Measurements from ENCODE around the gene ALPG.
"Not testable (repeated sequence)": the region's sequence is repeated elsewhere in the genome, so short reads cannot be mapped to it uniquely, and the experiment has no call there.

The ALPG gene

DNA sequence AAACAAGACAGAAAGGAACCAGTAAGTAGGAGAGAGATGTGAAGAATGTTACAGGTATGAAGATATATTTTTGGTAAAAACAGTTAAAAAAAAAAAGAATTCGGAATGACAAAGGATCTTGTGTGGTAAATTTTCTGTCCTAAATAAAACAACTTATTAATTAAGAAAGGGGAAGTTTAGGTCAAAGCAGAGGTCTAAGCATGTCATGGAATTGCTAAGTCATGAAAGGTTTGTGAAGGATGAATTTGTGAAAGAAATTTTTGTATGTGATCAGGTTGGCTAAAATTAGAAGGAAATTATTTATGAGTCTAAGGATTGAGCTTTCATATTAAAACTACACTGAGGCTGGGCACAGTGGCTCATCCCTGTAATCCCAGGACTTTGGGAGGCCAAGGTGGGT is 11.1 kb upstream of the ALPG start:
- DNase-seq (ENCODE audit: low read depth in 2 of 2, low spot score in 1 of 2): no peak

DNA sequence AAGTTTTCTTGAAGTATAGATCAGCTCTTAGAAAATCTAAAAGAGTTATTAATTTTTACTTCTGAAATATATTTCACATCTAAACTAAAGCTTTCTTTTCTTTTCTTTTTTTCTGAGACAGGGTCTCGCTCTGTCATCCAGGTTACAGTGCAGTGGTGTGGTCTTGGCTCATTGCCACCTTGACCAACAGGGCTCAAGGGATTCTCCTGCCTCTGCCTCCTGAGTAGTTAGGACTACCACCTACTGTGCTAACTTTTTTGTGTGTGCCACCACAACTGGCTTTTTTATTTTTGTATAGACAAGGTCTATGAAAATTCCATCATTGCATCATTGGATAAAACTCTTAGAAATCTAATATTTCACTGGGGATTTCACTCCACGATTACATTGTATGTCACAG is 10.0 kb upstream of the ALPG start:
- DNase-seq (ENCODE audit: low read depth in 2 of 2, low spot score in 1 of 2): no peak

DNA sequence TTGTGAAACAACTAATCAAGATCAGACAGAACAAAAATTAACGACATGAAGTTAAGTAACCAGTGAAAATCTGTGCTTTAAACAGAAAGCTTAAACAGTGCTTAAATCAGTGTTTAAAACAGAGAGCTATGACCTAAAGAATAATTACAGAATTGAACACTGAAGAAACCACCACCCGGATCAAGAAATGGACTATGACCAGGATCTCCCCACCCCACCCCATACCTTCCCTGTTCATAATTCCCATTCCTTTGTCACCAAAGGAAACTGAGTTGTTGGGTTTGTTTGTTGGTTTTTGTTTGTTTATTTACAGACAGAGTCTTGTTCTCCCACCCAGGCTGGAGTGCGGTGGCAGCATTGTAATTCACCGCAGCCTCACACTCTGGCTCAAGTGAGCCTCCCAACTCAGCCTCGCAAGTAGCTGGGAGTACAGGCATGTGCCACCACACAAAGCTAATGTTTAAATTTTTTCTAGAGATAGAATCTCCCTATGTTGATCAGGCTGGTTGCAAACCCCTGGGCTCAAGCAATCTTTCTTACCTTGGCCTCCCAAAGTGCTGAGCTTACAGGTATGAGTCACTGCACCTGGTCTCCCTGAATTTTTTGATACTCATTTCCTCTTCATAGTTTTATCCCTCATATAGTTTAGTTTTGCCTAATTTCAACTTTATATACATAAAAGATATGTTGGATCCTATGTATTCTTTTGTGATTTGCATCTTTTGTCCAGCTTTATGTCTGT is 8.2 kb upstream of the ALPG start:
- DNase-seq (ENCODE audit: low read depth in 2 of 2, low spot score in 1 of 2): no peak

DNA sequence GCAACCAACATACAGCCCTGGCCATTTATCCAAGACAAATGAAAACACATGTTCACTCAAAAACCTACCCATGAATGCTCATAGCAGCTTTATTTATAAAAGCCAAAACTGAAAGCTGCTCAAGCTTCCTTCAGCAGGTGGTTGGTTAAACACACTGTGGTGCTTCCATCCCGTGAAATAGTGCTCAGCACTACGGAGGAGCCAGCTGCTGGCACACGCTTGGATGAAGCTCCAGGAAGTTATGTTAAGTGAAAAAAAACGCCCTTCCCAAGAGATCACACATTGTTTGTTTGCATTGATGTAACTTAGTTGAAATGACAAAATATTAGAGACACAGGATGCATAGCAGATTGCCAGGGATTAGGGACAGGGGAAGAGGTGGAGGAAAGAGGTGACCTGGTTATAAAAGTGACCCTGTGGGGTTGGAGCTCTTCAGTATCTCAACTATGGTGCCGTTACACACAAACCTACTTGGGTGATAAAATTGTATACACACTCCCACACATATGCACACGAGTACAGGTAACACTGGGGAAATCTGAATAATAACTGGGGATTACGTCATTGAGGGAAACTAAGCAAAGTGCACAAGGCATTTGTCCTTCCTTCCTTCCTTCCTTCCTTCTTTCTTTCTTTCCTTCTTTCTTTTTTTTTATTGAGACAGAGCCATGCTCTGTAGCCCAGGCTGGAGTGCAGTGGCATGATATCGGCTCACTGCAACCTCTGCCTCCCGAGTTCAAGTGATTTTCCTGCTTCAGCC is 6.2 kb upstream of the ALPG start:
- DNase-seq (ENCODE audit: low read depth in 2 of 2, low spot score in 1 of 2): no peak

DNA sequence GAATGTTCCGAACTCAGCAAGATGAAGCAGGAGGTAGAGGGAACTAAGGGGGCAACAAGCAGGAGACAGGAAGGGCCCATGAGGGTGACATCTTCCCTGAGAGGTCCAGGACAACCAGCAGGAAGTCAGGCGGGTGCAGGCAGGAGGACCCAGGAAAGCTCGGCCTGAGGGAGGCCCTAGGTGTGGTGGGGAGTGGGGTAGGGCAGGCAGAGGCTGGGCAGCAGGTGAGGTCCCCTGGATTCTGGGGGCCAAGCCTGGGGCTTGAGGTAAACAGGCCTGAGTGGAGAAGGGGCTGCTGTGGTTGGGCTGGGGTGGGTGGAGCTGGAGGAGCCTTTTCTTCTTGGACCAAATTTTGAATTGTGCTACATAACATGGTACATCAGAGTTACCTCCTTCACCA is 4.1 kb upstream of the ALPG start:
- no peak for DNase-seq (ENCODE audit: low read depth in 2 of 2, low spot score in 1 of 2)

DNA sequence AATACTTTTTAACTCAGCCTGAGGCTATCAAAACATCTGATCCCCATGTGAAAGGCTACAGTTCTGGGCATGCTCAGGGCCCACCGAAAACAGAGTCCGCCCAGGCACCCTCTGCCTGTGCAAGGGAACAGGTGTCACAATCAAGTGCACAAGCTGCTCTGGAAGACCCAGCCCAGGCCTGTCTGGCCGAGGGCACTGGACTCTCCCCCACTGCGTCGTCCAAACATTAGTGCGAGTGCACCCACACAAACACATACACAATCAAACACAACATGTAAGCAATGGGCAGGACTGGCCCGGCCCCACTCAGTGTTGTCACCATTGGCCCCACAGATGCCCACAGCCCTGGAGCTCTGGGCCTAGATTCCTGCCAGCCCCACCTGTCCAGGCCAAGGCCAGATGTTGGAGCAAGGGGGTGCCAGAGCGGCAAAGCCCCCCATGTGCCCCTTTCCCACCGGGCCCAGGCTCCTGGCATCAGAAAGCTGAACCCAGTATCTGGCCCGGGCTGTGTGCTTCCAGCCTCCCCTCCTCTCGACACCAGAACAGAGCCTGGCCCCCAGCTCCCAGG is 617 bp upstream of the ALPG start:
- no peak for DNase-seq (ENCODE audit: low read depth in 2 of 2, low spot score in 1 of 2)

DNA sequence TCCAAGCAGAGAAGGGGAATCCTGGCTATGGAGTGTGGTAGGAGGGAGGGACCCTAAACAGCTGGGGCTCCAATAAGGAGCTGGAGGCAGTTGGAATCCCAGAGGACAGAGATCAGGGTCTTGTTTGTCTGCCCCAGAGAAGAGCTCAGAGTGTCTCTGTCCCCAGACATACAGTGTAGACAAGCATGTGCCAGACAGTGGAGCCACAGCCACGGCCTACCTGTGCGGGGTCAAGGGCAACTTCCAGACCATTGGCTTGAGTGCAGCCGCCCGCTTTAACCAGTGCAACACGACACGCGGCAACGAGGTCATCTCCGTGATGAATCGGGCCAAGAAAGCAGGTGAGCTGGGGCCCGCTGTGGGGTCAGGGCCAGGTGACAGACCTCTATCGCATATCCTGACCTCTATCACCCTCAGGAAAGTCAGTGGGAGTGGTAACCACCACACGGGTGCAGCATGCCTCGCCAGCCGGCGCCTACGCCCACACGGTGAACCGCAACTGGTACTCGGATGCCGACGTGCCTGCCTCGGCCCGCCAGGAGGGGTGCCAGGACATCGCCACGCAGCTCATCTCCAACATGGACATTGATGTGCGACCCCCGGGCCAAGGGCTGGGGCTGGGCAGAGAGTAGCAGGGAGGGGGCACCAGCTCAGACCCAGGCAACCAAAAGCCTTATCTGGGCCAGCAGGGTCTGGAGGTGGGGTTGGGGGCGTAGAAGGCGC is 945 bp downstream of the ALPG start:
- DNase-seq (ENCODE audit: low read depth in 2 of 2, low spot score in 1 of 2): not testable (repeated sequence)

DNA sequence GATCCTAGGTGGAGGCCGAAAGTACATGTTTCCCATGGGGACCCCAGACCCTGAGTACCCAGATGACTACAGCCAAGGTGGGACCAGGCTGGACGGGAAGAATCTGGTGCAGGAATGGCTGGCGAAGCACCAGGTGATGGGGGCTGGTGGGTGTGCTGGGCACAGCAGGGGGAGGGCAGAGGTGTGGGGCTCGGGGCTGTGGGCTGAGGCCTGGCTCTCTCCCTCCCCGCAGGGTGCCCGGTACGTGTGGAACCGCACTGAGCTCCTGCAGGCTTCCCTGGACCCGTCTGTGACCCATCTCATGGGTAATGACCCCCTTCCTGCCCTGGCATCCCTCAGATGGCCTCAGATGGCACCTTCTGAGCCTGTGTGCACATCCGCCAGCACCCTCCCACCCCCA is 1.6 kb downstream of the ALPG start:
- DNase-seq (ENCODE audit: low read depth in 2 of 2, low spot score in 1 of 2): not testable (repeated sequence)

DNA sequence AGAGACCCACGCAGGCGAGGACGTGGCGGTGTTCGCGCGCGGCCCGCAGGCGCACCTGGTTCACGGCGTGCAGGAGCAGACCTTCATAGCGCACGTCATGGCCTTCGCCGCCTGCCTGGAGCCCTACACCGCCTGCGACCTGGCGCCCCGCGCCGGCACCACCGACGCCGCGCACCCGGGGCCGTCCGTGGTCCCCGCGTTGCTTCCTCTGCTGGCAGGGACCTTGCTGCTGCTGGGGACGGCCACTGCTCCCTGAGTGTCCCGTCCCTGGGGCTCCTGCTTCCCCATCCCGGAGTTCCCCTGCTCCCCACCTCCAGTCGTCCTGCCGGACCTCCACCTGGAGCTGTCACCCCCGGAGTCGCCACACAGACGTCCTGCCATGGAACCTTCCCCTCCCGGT is 3.0 kb downstream of the ALPG start:
- not testable (repeated sequence) for DNase-seq (ENCODE audit: low read depth in 2 of 2, low spot score in 1 of 2)

DNA sequence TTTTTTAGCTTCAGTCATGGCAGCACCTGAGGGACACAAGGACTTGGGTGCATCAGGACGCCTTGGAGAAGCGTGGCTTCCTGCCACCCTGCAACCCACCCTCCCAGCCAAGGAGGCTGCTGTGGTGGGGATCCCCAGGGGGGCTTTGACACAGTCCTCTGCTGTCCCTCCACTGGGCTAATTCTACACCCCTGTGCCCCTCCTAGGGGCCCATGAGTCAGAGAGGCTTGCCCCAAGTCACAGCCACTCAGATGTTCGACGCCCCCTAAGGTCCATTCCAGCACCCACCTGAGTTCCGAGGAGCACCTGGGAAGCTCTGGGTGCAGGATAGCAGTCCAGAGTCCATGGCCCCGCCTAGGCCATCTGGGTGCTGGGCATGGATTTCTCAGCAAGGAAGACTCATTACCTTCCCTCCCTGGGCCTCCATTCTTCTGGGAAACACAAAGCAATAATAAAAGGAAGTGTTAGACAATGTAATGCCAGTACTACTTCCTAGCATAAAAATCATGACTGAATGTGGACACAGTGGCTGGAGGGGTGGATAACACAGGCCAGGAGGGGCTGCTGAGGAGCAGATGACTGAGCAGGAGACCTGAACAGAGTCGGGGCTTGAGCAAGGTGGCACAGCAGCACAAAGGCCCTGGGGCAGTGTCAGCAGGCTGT is 3.7 kb downstream of the ALPG start:
- no peak for DNase-seq (ENCODE audit: low read depth in 2 of 2, low spot score in 1 of 2)

DNA sequence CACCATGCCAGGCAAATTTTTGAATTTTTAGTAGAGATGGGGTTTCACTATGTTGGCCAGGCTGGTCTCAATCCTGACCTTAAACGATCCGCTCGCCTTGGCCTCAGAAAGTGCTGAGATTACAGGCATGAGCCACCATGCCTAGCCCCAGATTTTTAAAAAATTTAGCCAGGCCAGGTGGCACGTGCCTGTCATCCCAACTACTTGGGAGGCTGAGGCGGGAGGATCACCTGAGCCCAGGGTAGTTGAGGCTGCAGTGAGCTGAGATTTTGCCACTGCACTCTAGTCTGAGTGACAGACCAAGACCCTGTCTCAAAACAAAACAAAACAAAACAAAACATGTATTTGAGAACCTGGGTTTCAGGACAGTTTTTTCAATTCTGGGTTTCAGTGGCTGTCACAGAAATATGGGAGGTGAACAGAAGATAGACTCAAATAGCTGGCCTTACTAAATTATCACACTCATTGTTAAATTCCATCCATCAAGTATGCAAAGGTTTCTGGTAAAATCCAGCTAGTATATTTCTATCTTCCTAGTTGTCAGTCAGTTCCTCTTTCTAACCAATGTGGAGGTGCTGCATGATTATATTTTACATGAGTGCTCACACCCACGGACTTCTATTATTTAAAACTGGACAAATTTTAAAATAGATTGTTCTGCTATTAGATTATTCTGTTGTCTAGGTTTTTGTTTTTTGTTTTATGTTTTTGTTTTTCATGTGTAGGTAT is 5.4 kb downstream of the ALPG start:
- no peak for DNase-seq (ENCODE audit: low read depth in 2 of 2, low spot score in 1 of 2)

DNA sequence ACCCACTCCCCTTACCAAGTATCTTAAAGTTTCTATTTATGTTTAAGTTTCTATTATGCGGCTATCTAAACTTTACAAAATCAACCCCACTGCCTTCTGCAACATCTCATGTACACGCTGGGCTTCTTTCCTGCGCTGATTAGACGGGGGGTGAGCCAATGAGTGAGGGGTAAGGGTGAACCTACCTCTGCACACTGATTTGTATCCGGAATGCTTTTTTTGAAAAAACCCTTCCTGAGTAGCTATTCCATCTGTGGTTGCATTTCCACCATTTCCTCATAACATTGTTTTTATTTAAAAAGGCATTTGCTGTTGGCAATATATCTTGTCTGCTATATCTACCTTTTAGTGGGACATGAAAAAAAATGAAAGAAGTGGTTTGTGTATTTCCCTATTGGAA is 6.3 kb downstream of the ALPG start:
- DNase-seq (ENCODE audit: low read depth in 2 of 2, low spot score in 1 of 2): no peak

DNA sequence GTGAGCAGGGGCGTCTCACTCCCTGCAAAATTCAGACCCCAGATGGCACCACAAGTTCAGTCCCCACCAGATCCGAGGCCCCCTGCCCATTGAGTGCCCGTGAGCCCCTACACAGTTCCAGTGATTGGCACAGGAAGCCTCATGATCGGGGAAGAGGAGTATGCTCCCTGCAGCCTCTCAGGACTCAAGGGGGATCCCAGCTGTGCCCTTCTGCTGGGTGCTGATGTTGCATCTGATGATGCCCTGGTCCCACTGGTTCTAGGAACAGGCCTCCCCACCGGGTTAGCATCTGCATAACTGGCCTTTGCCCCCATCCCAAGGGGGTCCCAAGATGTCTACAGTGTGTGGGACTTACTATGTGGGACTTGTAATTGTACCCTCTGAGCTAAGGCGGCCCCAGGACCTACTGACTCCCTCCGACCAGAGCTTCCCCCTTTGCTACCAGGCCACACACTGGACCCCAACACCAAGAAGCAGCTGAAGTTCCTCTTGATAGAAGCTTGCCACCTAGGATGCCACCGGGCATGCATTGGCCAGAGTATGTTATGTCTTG is 8.6 kb downstream of the ALPG start:
- no peak for DNase-seq (ENCODE audit: low read depth in 2 of 2, low spot score in 1 of 2)

DNA sequence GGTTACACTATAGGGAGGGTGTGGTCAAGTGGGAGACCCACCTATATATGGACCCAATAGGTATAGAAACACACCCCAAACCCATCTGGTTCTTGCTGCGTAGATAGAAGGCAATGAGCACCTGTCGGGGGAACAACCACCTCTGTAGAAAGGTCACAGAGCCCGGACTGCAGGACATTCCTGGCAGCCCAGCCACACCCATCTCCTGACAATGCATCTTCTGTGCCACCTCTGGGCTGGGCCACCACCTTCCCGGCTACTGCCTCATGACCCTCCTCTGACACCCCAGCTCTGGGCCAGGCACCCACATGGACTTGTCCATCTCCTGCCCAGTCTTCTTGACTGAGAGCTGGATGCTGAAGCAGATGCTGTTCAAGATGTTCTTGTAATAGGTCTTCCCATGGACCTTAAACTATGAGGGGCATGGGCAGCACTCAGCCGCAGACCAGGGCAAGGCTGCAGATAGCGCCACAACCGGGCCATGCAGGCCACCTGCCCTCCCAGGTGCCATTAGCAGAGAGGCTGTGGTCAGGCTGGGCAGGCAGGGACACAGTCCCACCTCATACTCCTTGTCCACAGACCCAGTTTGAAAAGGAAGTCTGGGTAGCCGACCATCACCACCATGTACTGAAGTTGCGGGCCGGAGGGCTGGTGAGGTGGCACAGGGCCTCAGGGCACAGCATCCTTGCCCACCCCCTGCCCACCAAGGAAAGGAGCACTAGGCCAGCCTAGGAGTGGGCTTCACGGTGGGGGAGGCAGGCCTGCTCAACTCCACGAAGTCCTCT is 9.3 kb downstream of the ALPG start:
- DNase-seq (ENCODE audit: low read depth in 2 of 2, low spot score in 1 of 2): no peak

DNA sequence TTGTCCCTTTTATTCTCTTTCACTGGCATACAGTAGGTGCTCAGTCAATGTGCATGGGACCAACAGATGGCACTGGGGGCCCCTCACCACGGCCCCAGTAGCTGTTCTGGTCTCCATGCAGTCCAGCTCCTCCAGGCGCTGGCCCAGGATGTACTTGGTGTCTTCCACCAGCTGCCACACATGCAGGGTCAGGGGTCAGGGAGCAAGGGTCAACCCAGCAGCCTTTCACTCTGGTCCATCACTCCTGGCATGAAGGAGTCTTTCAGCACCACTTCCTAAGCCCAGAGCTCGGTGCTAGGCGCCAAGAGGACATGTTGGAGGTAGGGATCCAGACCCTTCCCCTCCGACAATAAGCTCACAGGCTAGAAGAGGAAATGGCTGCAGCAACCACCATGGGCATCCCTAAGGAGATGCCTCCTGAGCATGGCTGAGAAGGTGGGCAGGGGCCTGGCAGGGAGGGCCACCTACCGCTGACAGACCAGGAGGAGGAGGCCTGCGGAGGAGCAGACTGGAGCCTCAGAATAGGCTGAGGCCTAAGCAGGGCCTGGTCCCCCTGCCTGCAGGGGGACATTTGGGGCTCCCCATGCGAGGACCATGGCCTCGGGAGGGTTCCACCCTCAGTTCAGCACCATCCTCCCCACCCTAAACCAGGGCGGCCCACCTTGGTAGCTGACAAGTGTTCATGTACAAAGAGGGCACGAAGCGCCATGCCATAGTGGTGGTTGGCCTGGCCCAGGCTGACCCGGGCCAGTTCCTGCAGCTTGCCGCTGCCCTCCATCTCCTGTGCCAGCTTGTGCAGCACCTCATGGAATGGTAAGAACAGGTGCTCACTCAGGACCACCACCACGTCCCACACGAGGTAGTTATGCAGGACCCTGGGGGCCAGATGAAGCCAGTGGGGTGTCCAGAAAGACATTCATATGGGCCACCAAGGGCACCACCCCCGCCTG is 10.2 kb downstream of the ALPG start:
- no peak for DNase-seq (ENCODE audit: low read depth in 2 of 2, low spot score in 1 of 2)

DNA sequence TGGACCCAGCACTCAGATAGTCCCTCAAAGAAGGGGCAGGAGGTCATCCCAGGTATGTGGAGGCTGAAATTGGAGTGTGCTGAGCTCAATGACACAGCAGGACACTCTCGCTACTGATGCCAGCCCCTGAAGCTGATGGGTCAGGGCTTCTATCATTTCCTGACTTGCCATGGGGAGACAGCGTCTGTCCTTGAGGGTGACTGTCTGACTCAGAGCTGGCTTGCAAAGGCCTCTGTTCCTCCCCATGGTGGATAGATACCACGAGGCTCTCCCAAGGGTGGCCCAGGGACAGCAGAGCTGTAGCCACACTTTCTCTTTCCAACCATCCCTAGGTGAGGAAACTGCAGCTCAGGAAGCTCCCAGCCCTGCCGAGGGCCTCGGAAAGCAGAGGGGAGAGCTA is 10.8 kb downstream of the ALPG start:
- DNase-seq (ENCODE audit: low read depth in 2 of 2, low spot score in 1 of 2): no peak

DNA sequence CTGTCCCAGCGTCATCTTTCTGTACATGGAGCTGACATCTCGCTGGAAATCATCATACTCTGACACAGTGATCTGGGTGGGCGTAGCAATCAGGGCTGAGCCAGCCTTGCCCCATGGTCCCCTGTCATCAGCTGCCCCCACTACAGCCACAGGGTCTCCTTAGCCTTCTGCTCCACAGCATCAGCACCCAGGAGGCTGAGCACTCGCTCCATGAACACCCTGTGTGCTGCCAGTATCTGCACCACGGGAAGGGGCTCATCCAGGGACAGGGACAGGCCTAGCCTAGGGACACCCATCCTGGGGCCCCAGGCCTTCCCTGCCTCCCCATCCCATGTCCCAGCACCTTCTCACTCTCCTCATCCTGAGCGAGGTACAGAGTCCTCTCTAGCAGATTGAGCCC is 11.4 kb downstream of the ALPG start:
- no peak for DNase-seq (ENCODE audit: low read depth in 2 of 2, low spot score in 1 of 2)

DNA sequence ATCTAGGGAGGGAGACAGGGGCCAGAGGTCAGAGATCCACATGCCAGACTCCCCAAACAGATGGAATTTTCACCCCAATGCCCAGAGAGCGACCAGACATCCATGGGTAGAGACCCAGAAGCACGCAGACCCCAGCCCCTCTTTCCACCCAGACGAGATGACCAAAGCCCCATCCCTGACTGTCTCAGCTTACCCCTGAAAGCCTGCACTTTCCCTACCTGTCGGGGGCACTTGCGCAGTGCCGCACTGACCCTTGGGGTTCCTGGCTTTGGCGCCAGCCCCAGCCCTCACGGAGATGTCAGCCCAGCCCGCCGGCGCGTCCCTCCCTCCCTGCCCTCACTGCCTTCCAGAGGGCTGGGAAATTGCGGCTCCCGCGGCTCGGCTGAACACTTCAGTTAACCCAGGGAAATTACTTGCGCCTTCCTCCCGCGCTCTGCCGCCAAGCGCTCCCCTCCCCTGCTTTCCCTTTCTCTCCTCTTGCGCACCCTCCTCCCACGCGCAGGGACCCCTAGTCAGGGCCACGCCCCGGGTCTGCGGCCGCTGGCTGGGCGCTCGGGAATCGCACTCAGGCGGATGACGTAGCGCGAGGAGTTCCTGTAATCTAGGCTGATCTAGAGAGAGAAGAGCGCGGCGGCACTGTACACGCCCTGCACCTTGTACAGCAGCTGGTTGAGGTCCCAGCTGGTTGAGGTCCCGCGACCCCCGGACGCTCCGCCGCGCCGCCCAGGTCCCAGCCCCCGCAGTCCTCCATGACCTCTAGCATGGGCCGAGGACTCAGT is 12.0 kb downstream of the ALPG start:
- DNase-seq (ENCODE audit: low read depth in 2 of 2, low spot score in 1 of 2): no peak
